HCT116 (cell line): ENCODE data around the gene SLC25A10.

Experiments used
- ELF1 ChIP-seq: IDR thresholded peaks from 2 replicates; pipeline ENCODE4 v1.6.1; 2012; ENCODE audit warnings: low read depth, borderline replicate concordance
- EZH2 ChIP-seq: fragments of 200-600 bp; sonication (generic); IDR thresholded peaks from 2 replicates; pipeline ENCODE4 v1.6.1; 2017; ENCODE audit warnings: antibody characterized with exemption, mixed run types
- EZH2phosphoT487 ChIP-seq: fragments of 200-600 bp; IDR thresholded peaks from 2 replicates; pipeline ENCODE4 v1.6.1; 2018; ENCODE audit warnings: antibody characterized with exemption, borderline replicate concordance
- FOSL1 ChIP-seq: IDR thresholded peaks from 2 replicates; pipeline ENCODE4 v1.6.1; 2012; ENCODE audit warnings: low read depth
- POLR2A ChIP-seq: IDR thresholded peaks from 2 replicates; pipeline ENCODE4 v1.7.0; 2011; ENCODE audit warnings: borderline replicate concordance; ENCODE audit not compliant: insufficient read depth, insufficient read length; ENCODE audit errors: extremely low read depth
- RAD21 ChIP-seq: IDR thresholded peaks from 2 replicates; pipeline ENCODE4 v1.6.1; 2012; ENCODE audit warnings: low read depth, mild to moderate bottlenecking
- SIN3A ChIP-seq: IDR thresholded peaks from 2 replicates; pipeline ENCODE4 v1.6.1; 2012; ENCODE audit warnings: low read depth
- SRF ChIP-seq: IDR thresholded peaks from 2 replicates; pipeline ENCODE4 v1.6.1; 2012; ENCODE audit warnings: low read depth
- YY1 ChIP-seq: IDR thresholded peaks from 2 replicates; pipeline ENCODE4 v1.6.1; 2011; ENCODE audit warnings: low read length, low read depth, moderate library complexity, mild to moderate bottlenecking; ENCODE audit not compliant: insufficient replicate concordance; ENCODE audit errors: extremely low read depth
- ZFX ChIP-seq: fragments of 450-650 bp; IDR thresholded peaks from 2 replicates; pipeline ENCODE4 v1.6.1; 2017
- ZNF274 ChIP-seq: fragments of 200-500 bp; sonication (Bioruptor generic); IDR thresholded peaks from 2 replicates; pipeline ENCODE4 v1.6.1; 2014; ENCODE audit warnings: mild to moderate bottlenecking, low read depth, low read length, inconsistent platforms
- TF ChIP-seq, protein P1 (sequence below), 3 experiments: fragments of 200-600 bp in 1 of 3; sonication (generic) in 1 of 3; IDR thresholded peaks in 2 of 3; conservative IDR thresholded peaks in 1 of 3; 2 replicates each; pipeline ENCODE4 v1.5.1; 2012 to 2017; ENCODE audit warnings: low read depth in 2 of 3, low read length in 2 of 3, antibody characterized with exemption in 1 of 3, borderline replicate concordance in 1 of 3, control low read depth in 1 of 3, mild to moderate bottlenecking in 1 of 3, mixed read lengths in 1 of 3, mixed run types in 1 of 3, moderate library complexity in 1 of 3; ENCODE audit not compliant: insufficient read depth in 1 of 3
- TF ChIP-seq, protein P2 (sequence below): IDR thresholded peaks from 2 replicates; pipeline ENCODE4 v1.6.1; 2012; ENCODE audit warnings: low read depth

- TF ChIP-seq, protein P1, sequence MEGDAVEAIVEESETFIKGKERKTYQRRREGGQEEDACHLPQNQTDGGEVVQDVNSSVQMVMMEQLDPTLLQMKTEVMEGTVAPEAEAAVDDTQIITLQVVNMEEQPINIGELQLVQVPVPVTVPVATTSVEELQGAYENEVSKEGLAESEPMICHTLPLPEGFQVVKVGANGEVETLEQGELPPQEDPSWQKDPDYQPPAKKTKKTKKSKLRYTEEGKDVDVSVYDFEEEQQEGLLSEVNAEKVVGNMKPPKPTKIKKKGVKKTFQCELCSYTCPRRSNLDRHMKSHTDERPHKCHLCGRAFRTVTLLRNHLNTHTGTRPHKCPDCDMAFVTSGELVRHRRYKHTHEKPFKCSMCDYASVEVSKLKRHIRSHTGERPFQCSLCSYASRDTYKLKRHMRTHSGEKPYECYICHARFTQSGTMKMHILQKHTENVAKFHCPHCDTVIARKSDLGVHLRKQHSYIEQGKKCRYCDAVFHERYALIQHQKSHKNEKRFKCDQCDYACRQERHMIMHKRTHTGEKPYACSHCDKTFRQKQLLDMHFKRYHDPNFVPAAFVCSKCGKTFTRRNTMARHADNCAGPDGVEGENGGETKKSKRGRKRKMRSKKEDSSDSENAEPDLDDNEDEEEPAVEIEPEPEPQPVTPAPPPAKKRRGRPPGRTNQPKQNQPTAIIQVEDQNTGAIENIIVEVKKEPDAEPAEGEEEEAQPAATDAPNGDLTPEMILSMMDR (IDR thresholded peaks at IDR 0.05 in 2 of 3, conservative IDR thresholded peaks at IDR 0.05 in 1 of 3; ENCODE audit: borderline replicate concordance in 1 of 3, insufficient read depth in 1 of 3, low read depth in 2 of 3, low read length in 2 of 3), result no peak
- TF ChIP-seq ZNF274, result no peak
- peak; percentile 55 for TF ChIP-seq POLR2A
- TF ChIP-seq SIN3A, result no peak
- TF ChIP-seq RAD21, result no peak
- no peak for TF ChIP-seq SRF
- no peak for TF ChIP-seq YY1
- no peak for TF ChIP-seq EZH2phosphoT487
- no peak for TF ChIP-seq FOSL1
- no peak for TF ChIP-seq EZH2
- TF ChIP-seq, protein P2, sequence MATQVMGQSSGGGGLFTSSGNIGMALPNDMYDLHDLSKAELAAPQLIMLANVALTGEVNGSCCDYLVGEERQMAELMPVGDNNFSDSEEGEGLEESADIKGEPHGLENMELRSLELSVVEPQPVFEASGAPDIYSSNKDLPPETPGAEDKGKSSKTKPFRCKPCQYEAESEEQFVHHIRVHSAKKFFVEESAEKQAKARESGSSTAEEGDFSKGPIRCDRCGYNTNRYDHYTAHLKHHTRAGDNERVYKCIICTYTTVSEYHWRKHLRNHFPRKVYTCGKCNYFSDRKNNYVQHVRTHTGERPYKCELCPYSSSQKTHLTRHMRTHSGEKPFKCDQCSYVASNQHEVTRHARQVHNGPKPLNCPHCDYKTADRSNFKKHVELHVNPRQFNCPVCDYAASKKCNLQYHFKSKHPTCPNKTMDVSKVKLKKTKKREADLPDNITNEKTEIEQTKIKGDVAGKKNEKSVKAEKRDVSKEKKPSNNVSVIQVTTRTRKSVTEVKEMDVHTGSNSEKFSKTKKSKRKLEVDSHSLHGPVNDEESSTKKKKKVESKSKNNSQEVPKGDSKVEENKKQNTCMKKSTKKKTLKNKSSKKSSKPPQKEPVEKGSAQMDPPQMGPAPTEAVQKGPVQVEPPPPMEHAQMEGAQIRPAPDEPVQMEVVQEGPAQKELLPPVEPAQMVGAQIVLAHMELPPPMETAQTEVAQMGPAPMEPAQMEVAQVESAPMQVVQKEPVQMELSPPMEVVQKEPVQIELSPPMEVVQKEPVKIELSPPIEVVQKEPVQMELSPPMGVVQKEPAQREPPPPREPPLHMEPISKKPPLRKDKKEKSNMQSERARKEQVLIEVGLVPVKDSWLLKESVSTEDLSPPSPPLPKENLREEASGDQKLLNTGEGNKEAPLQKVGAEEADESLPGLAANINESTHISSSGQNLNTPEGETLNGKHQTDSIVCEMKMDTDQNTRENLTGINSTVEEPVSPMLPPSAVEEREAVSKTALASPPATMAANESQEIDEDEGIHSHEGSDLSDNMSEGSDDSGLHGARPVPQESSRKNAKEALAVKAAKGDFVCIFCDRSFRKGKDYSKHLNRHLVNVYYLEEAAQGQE, result no peak
- TF ChIP-seq ELF1, result no peak
- no peak for TF ChIP-seq ZFX
These were observed 1.4 kb upstream of the SLC25A10 start for GRCh38 chr17:81710514-81711308.
